Stromal cell of bone marrow (primary cell): ENCODE measurements around the gene TSEN2.

Experiments used
- DNase-seq: peaks from one replicate; pipeline ENCODE4 v3.0.0-alpha.2; 2012; ENCODE audit warnings: low read depth

The TSEN2 gene

GRCh38 chr3:12556690-12557472, 72.6 kb downstream of the TSEN2 start, which contains the start of gene MKRN2:
Gene MKRN2, plus strand, starts transcription at chr3:12557087. Its CDS starts 64 bp downstream, at chr3:12557151.
- DNase-seq, result peak; percentile 72

- no peak for DNase-seq
These were observed 73.3 kb downstream of the TSEN2 start for GRCh38 chr3:12557473-12558100.

DNA sequence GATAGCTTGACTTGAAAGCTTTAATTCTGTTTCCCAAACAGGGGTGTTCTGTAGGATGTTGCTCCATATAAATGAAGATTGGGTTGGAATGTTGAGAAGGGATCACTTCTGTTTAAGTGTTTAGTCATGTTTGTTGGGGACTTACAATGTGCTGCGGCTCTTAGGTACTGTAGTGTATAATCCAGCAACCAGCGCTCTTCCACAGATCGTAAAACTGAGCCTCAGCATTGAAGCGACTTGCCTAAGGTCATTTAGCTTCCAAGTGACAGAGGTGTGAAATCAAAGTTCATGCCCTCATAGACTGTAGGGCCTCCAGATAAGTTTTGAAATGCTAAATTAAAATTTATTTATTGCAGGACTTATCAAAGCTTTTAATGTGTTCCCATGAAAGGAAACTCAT, 74.4 kb downstream of the TSEN2 start:
- DNase-seq, result no peak

GRCh38 chr3:12559520-12559919, 75.2 kb downstream of the TSEN2 start:
- DNase-seq, result no peak

DNA sequence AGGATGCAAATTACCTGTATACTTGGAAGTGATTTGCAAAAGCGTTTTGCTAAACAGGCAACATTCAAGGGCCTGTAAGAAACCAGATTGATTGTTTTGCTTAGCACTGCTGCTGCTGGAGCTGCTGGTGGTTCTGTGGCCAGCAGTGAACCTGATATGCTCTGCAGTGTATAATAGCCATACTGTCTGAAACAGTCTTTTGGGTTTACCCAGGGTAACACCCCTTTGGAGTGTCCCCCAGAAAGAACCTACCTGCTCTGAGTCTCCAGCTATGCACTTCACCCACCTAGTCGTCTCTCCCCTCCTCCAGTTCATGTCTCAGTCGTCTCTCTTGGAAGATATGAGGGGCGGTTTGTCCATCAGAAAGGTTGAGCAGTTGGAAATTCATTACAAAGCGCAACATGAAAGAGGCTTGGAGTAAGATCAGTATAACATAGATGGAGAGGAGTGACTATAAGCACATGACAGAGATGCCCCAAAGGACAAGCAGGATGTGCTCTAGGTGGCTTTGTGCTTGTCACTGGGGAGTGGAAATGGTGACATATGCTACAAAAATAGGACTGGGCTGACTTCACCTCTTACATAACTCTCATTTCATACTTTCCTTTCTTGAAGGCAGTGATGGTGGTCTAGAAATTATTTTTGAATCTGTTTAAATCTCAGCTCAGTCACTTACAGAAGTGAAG, 76.4 kb downstream of the TSEN2 start:
- DNase-seq, result no peak

GRCh38 chr3:12561397-12561796, 77.1 kb downstream of the TSEN2 start:
- DNase-seq, result no peak

DNA sequence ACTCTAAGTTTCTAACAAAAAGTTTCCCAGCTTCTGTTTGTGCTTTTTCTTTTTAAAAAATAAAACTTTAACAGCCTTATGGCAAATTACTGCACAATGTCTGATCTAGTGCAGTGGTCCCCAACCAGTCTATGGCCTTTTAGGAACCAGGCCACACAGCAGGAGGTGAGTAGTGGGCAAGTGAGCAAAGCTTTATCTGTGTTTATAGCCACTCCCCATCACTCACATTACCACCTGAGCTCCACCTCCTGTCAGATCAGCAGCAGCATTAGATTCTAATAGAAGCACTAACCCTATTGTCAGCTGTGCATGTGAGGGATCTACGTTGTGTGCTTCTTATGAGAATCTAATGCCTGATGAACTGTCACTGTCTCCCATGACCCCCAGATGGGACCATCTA, 78.2 kb downstream of the TSEN2 start:
- no peak for DNase-seq

DNA sequence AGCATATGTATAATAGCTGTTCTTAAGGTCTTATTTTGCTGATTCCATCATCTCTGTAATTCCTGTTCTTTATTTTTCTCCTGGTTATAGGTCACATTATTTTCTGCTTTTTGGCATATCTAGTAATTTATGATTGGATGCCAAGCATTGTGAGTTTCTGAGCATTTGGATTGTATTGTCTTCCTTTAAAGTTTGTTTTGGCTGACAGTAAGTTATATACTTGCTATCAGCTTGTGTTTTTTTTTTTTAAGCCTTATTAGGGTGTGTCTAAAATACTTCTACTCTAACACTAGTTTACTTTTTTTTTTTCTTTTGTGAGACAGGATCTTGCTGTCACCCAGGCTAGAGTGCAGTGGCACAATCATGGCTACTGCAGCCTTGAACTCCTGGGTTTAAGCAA, 82.7 kb downstream of the TSEN2 start:
- no peak for DNase-seq

DNA sequence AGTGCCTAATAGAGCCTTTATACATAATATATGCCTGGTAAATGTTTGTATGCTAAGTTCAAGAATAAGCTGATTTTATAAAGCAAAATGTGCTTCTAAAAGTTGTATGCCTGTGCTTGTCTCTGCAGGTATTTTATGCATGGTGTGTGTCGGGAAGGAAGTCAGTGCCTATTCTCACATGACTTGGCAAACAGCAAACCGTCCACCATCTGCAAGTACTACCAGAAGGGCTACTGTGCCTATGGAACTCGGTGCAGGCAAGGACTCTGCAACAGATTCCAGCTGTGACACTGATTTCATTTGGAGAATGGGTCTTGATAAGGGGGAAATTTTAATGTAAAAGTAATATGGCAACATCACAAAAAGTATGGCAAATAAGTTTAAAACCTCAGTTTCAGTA, 84.5 kb downstream of the TSEN2 start:
- no peak for DNase-seq

DNA sequence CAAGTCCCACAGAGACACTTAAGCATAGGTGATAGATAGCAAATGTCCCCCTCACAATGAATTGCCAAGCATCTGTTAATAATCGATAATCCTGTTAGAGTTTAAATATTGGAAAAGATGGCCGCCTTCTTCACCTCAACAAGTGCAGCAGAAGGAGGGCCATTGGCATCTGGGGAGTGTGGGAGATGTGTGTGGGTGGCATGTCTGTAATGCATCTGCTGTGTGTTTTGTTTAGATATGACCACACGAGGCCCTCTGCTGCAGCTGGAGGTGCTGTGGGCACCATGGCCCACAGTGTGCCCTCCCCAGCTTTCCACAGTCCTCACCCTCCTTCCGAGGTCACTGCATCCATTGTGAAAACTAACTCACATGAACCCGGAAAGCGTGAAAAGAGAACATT, 85.6 kb downstream of the TSEN2 start:
- DNase-seq, result no peak

GRCh38 chr3:12571986-12572385, 87.7 kb downstream of the TSEN2 start:
- DNase-seq, result no peak

GRCh38 chr3:12574131-12574530, 89.9 kb downstream of the TSEN2 start:
- DNase-seq, result no peak

- no peak for DNase-seq
These were observed 90.4 kb downstream of the TSEN2 start for GRCh38 chr3:12574661-12575060.

DNA sequence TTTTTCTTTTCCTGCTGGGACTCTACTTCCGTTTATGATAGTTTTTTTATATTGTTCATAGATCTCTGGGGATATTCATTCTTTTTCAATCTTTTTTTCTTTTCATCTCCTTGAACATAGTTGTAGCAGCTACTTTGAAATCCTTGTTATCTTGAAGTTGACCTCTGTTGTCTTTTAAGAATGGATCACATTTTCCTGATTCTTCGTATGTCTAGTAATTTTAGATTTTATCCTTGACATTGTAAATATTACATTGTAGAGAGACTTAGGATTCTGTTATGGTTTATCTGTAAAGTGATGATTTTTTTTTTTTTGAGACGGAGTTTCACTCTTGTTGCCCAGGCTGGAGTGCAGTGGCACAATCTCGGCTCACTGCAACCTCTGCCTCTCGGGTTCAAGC, 93.1 kb downstream of the TSEN2 start:
- DNase-seq, result no peak

DNA sequence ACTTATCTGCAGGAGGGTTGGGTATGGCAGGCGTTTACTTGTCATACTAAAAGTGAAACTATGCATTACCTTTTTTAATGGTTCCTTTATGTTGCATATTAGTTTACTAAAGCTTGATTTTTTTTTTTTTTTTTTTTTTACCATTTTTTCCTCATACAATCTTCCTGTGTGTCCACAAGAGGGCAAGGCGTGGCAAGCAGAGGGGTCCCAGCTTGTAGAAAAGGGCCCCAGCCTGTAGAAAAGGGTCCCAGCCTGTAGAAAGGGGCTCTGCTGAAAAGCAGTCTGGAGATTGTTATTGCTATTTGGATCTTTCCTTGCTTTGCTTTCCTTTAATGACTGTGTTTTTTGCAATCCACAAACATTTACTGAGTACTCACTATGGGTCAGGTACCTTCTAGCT, 94.5 kb downstream of the TSEN2 start:
- no peak for DNase-seq

- DNase-seq, result no peak
These were observed 95.2 kb downstream of the TSEN2 start for GRCh38 chr3:12579456-12579855.

DNA sequence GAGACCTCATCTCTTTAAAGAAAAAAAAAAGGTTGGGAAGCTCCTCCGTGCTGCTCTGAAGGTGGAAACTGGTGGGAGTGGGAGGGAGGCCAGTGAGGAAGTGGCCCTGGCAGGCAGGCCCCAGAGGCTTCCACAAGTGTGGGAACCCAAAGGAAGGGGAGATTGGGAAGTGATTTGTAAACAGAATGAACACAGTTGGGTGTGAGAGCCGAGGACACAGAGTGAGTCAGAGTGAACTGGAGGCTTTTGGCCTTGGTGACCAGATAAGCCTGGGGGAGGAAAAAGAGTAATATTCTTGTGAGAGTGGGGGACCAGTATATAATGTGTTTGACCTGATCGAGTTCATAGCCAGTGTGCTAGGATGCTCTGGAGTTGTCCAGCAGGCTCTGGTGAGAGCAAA, 95.6 kb downstream of the TSEN2 start:
- DNase-seq, result no peak

DNA sequence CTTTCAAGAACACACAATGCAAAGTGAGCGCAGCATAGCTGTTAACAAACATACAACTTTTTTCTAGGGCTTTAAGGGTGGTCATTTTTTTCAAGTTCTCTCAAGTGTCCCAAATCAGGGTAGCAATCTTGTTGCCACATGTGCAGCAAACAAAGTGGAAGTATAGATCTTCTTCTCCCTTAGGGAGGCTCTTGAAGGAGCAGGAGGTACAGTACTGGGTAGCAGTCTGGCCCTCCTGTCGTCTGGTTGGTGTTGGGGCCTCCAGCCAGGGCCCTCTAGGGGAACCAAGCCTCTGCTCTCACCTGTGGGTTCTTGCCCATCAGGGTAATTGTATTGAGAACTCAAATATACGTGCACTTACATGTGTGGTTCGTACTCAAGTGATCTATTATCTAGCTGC, 98.5 kb downstream of the TSEN2 start:
- no peak for DNase-seq
